ENCODE measurements around the gene SH3RF3. TPM values are rescaled to one million over a fixed set of nuclear protein-coding genes. Genes with fewer than 3 reads are reported as not detected.
A peak's percentile ranks its signal among the peaks of the same experiment; 100 is the strongest.

The SH3RF3 gene
- polyA plus RNA-seq, 1 of the 3 experiments (the other 2 are of a cell fraction), result 1.9 TPM

DNA sequence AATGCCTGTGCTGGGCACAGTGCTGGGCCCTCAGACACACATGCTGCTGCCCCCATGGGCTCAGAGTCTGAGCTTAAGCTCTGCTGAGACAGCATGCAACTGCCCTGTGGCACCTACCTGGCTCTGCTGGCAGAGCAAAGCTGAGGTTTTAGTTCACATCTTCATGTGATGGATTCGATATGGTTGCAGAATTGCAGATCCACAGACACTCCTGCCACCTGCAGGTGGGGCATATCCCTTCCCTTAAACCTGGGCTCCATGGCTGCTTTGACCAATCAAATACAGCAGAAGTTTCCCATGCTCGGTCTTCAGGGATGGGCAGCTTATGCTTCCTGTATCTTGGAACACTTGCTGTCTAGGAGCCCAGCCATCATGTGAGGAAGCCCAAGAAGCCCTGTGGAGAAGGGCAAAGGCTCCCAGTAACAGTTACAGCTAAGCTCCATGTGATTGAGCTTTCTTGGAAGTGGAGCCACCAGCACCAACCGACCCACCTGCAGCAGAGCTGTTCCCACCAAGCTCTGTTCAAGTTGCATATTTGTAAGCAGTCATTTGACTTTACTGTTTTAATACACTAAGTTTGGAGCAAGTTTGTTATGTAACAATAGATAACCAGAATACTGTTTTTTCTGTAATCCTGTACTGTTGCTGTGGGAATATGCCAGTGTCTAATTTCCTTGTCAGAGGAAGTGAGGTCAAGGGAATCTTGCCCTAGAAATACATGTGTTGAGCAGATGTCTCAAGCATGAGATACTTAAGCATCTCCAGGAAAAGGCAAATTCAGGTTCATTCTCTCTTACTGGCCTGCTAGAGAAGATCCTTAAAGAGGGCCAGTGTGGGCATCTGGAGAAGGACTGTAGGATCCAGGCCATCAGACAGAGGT is 79.3 kb downstream of the SH3RF3 start:
- Histone ChIP-seq H3K4me1 (ENCODE audit: control insufficient read depth in 1 of 2, insufficient read depth in 2 of 2, low read depth in 1 of 2, low read length in 1 of 2) (peaks cover 16 to 31% of the 10 kb centered on the region in 2 experiments; a peak in 3 of 4 replicates), H3K27me3 (ENCODE audit: insufficient read depth) (no peaks in the 10 kb centered on the region), H3K27ac (ENCODE audit: low read depth in 2 of 2, low read length in 1 of 2) (peak overlapping the region; percentile 50 to 65; a peak in 2 of 4 replicates), H3K4me2 (peak overlapping the region; percentile 32), H3K79me2 (ENCODE audit: insufficient read depth) (peaks cover 25% of the 10 kb centered on the region; the same call in 1 of the 2 replicates), H3F3A (replicated peaks; ENCODE audit: insufficient read depth) (no peaks in the 10 kb centered on the region), H4K20me1 (ENCODE audit: insufficient read depth) (peaks cover 36% of the 10 kb centered on the region), H3K36me3 (replicated peaks in 1 of 2; ENCODE audit: control insufficient read depth in 1 of 2, insufficient read depth in 2 of 2, low read length in 1 of 2) (no peaks in the 10 kb centered on the region), H3K4me3 (ENCODE audit: low read depth in 2 of 2, low read length in 1 of 2) (no peak overlapping the region), H2AFZ (ENCODE audit: low read depth) (no peak overlapping the region), H3K9me3 (no peaks in the 10 kb centered on the region), H3K9me2 (no peaks in the 10 kb centered on the region), H3K9ac (no peak overlapping the region)
- ChIA-PET CTCF (interaction anchor here (1.3 to 1.6 kb wide), 2 partner anchors 9 to 80 kb away, joined by 3 to 4 read pairs; partner anchors contain the start of gene SH3RF3), POLR2A (no interaction called here)
- no peak for DNase-seq
- WGBS (ENCODE audit: low lambda C conversion rate), result 84% methylated on average over 3 of the region's 3 CpGs
- TF ChIP-seq NFIC (IDR thresholded peaks at IDR 0.05; ENCODE audit: borderline replicate concordance), result peak; percentile 12; the same call in 1 of the 2 replicates
- TF ChIP-seq, protein P1, sequence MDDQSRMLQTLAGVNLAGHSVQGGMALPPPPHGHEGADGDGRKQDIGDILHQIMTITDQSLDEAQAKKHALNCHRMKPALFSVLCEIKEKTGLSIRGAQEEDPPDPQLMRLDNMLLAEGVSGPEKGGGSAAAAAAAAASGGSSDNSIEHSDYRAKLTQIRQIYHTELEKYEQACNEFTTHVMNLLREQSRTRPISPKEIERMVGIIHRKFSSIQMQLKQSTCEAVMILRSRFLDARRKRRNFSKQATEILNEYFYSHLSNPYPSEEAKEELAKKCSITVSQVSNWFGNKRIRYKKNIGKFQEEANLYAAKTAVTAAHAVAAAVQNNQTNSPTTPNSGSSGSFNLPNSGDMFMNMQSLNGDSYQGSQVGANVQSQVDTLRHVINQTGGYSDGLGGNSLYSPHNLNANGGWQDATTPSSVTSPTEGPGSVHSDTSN (IDR thresholded peaks at IDR 0.05), result no peak; the same call in 1 of the 2 replicates
- TF ChIP-seq NRF1 (IDR thresholded peaks at IDR 0.05; ENCODE audit: low read depth, low read length), result no peak
- TF ChIP-seq RXRA (IDR thresholded peaks at IDR 0.05; ENCODE audit: borderline replicate concordance, low read depth), result 0 out of 2 replicates have a peak, but pooled peaks have one; percentile 30
- TF ChIP-seq, protein P2, sequence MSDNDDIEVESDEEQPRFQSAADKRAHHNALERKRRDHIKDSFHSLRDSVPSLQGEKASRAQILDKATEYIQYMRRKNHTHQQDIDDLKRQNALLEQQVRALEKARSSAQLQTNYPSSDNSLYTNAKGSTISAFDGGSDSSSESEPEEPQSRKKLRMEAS (IDR thresholded peaks at IDR 0.05; ENCODE audit: low read depth), result peak; percentile 61; the same call in 1 of the 2 replicates
- TF ChIP-seq CHD2 (IDR thresholded peaks at IDR 0.05; ENCODE audit: low read length, partially characterized antibody), result no peak
- peak; percentile 10; the same call in 1 of the 2 replicates for TF ChIP-seq FOSL2 (IDR thresholded peaks at IDR 0.05; ENCODE audit: borderline replicate concordance, low read depth)
- TF ChIP-seq, protein P3, sequence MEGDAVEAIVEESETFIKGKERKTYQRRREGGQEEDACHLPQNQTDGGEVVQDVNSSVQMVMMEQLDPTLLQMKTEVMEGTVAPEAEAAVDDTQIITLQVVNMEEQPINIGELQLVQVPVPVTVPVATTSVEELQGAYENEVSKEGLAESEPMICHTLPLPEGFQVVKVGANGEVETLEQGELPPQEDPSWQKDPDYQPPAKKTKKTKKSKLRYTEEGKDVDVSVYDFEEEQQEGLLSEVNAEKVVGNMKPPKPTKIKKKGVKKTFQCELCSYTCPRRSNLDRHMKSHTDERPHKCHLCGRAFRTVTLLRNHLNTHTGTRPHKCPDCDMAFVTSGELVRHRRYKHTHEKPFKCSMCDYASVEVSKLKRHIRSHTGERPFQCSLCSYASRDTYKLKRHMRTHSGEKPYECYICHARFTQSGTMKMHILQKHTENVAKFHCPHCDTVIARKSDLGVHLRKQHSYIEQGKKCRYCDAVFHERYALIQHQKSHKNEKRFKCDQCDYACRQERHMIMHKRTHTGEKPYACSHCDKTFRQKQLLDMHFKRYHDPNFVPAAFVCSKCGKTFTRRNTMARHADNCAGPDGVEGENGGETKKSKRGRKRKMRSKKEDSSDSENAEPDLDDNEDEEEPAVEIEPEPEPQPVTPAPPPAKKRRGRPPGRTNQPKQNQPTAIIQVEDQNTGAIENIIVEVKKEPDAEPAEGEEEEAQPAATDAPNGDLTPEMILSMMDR (IDR thresholded peaks at IDR 0.05), result peak; percentile 14; the same call in 1 of the 2 replicates
- no peak for TF ChIP-seq YY1 (IDR thresholded peaks at IDR 0.05; ENCODE audit: low read depth)
- no peak for TF ChIP-seq TAF1 (IDR thresholded peaks at IDR 0.05; ENCODE audit: borderline replicate concordance, low read depth, low read length)
- TF ChIP-seq RFX5 (IDR thresholded peaks at IDR 0.05; ENCODE audit: low read length), result no peak
- no peak for TF ChIP-seq IRF3 (IDR thresholded peaks at IDR 0.05; ENCODE audit: low read depth, low read length)
- no peak for TF ChIP-seq MEF2A (IDR thresholded peaks at IDR 0.05; ENCODE audit: borderline replicate concordance, low read depth)
- no peak for TF ChIP-seq ZBTB33 (IDR thresholded peaks at IDR 0.05; ENCODE audit: borderline replicate concordance, low read depth)
- TF ChIP-seq, protein P4, sequence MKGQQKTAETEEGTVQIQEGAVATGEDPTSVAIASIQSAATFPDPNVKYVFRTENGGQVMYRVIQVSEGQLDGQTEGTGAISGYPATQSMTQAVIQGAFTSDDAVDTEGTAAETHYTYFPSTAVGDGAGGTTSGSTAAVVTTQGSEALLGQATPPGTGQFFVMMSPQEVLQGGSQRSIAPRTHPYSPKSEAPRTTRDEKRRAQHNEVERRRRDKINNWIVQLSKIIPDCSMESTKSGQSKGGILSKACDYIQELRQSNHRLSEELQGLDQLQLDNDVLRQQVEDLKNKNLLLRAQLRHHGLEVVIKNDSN (IDR thresholded peaks at IDR 0.05; ENCODE audit: borderline replicate concordance, low read depth), result no peak
- 0 out of 2 replicates have a peak, but pooled peaks have one; percentile 30 for TF ChIP-seq GABPA (IDR thresholded peaks at IDR 0.05; ENCODE audit: low read depth)
- TF ChIP-seq POLR2AphosphoS5 (IDR thresholded peaks at IDR 0.05; ENCODE audit: low read depth, low read length), result peak; percentile 44; the same call in 1 of the 2 replicates
- TF ChIP-seq TCF12 (IDR thresholded peaks at IDR 0.05), result peak; percentile 98
- TF ChIP-seq USF2 (IDR thresholded peaks at IDR 0.05; ENCODE audit: borderline replicate concordance, low read depth, low read length), result no peak
- TF ChIP-seq MXI1 (IDR thresholded peaks at IDR 0.05; ENCODE audit: low read depth, low read length), result no peak
- no peak for TF ChIP-seq GATA2 (CRISPR knock-in tag; IDR thresholded peaks at IDR 0.05)
- no peak for TF ChIP-seq FOXM1 (IDR thresholded peaks at IDR 0.05; ENCODE audit: low read depth)
- TF ChIP-seq RAD21 (IDR thresholded peaks at IDR 0.05; ENCODE audit: low read length), result peak; percentile 8; the same call in 1 of the 2 replicates
- TF ChIP-seq SMC3 (IDR thresholded peaks at IDR 0.05; ENCODE audit: low read depth, low read length), result no peak

All from SK-N-SH (cell line).